Thoracic aorta (tissue), 2 donors: ENCODE data around the gene HPS4. TPM values are rescaled to one million over a fixed set of nuclear protein-coding genes. Genes with fewer than 3 reads are reported as not detected.

Experiments
- ATAC-seq: fragments of 150-250 bp; one replicate; pipeline ENCODE4 v1.8.0; 2017; ENCODE audit warnings: low read depth; ENCODE audit not compliant: insufficient number of reproducible peaks, low FRiP score
- DNase-seq: peaks from one replicate; pipeline ENCODE4 v3.0.0-alpha.2; 2020; ENCODE audit warnings: low spot score
- H3K27ac ChIP-seq, 2 donors: fragments of 200-600 bp; sonication (generic); 1 replicate in 1 of 2; 2 replicates in 1 of 2; pipeline ENCODE4 v1.5.1; 2016; ENCODE audit warnings: mild to moderate bottlenecking in 2 of 2, moderate library complexity in 2 of 2
- H3K27me3 ChIP-seq: fragments of 200-600 bp; sonication (generic); replicated peaks from 2 replicates; pipeline ENCODE4 v1.6.0; 2016; ENCODE audit warnings: mild to moderate bottlenecking; ENCODE audit not compliant: insufficient read depth
- H3K36me3 ChIP-seq: fragments of 200-600 bp; sonication (generic); one replicate; pipeline ENCODE4 v1.5.1; 2016
- H3K4me1 ChIP-seq, 2 donors: fragments of 200-600 bp; sonication (generic); 1 replicate in 1 of 2; 2 replicates in 1 of 2; pipeline versions ENCODE4 v1.5.1 to v1.6.0; 2016; ENCODE audit warnings: low read depth in 2 of 2, mild to moderate bottlenecking in 1 of 2; ENCODE audit not compliant: control insufficient read depth in 1 of 2
- H3K4me3 ChIP-seq: fragments of 200-600 bp; sonication (generic); 2 replicates; pipeline ENCODE4 v1.5.1; 2016; ENCODE audit warnings: mild to moderate bottlenecking
- H3K9me3 ChIP-seq: fragments of 200-600 bp; sonication (generic); 2 replicates; pipeline ENCODE4 v1.5.1; 2016
- total RNA-seq, 2 donors: library from RNA; depleted of rRNA; stranded (reverse); fragments of >200 nt; gene quantifications; one replicate each; pipeline versions ENCODE4 v1.1.0 to v1.2.3, GENCODE V29; 2016
- TF ChIP-seq, protein P1 (sequence below): fragments of 200-600 bp; sonication (generic); IDR thresholded peaks from one replicate; pipeline ENCODE4 v1.5.1; 2019; ENCODE audit warnings: antibody characterized with exemption

HPS4 gene
- total RNA-seq, 2 donors from 2014 or later: 26.5 to 27.8 TPM

GRCh38 chr22:26479043-26479791, 4.4 kb downstream of the HPS4 start:
- Histone ChIP-seq H3K4me1 (peaks cover 15 to 43% of the 10 kb centered on the region in 2 donors), H3K4me3 (peak overlapping the region; percentile 4), H3K27me3 (no peaks in the 10 kb centered on the region), H3K27ac (no peak overlapping the region), H3K36me3 (no peaks in the 10 kb centered on the region), H3K9me3 (no peaks in the 10 kb centered on the region)
- TF ChIP-seq, protein P1, sequence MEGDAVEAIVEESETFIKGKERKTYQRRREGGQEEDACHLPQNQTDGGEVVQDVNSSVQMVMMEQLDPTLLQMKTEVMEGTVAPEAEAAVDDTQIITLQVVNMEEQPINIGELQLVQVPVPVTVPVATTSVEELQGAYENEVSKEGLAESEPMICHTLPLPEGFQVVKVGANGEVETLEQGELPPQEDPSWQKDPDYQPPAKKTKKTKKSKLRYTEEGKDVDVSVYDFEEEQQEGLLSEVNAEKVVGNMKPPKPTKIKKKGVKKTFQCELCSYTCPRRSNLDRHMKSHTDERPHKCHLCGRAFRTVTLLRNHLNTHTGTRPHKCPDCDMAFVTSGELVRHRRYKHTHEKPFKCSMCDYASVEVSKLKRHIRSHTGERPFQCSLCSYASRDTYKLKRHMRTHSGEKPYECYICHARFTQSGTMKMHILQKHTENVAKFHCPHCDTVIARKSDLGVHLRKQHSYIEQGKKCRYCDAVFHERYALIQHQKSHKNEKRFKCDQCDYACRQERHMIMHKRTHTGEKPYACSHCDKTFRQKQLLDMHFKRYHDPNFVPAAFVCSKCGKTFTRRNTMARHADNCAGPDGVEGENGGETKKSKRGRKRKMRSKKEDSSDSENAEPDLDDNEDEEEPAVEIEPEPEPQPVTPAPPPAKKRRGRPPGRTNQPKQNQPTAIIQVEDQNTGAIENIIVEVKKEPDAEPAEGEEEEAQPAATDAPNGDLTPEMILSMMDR: no peak
- ATAC-seq (no peak), DNase-seq (no peak)

- Histone ChIP-seq H3K4me3 (no peak overlapping the region), H3K27ac (no peak overlapping the region), H3K4me1 (peaks cover 11 to 31% of the 10 kb centered on the region in 2 donors), H3K27me3 (no peaks in the 10 kb centered on the region), H3K9me3 (no peaks in the 10 kb centered on the region), H3K36me3 (peaks cover 10% of the 10 kb centered on the region)
- ATAC-seq (no peak), DNase-seq (no peak)
- TF ChIP-seq, protein P1: no peak
Measured at GRCh38 chr22:26477341-26477731, 6.2 kb downstream of the HPS4 start.

DNA sequence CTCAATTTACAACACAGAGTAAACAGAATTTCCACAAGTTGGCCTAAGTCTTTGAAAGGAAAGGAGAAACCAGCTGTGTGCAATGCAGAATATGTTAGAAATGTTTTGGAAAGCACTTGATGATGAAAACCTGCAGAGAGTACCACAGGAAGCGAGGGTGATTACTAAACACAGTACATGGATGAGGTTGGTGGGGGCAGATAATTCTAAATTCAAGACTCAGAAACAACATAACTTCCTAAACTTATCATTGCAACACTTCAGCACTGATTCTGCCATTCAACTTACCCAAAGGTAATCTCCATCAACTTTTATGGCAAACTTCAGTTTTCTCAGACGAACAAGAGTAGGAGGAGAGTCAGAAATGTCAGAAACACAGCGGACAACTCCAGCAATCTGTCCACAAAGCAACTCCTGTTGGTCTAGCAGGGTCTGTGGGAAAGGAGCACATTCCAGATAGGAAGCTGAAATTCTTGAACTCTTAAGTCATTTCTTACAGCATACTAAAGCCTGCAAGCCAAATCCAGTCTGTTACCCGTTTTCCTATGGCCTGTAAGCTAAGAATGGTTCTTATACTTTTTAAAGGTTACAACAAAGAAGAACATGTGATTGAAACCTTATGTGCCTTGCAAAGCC, 6.8 kb downstream of the HPS4 start:
- Histone ChIP-seq H3K27ac (no peak overlapping the region), H3K27me3 (no peaks in the 10 kb centered on the region), H3K4me3 (no peak overlapping the region), H3K36me3 (peaks cover 15% of the 10 kb centered on the region), H3K9me3 (no peaks in the 10 kb centered on the region), H3K4me1 (peaks cover 11 to 26% of the 10 kb centered on the region in 2 donors)
- DNase-seq: no peak
- TF ChIP-seq, protein P1: no peak
- ATAC-seq: no peak

- Histone ChIP-seq H3K4me3 (no peak overlapping the region), H3K9me3 (no peaks in the 10 kb centered on the region), H3K27ac (no peak overlapping the region), H3K36me3 (peaks cover 36% of the 10 kb centered on the region), H3K4me1 (peaks cover 0 to 6% of the 10 kb centered on the region in 2 donors), H3K27me3 (no peaks in the 10 kb centered on the region)
- DNase-seq (no peak), ATAC-seq (no peak)
- TF ChIP-seq, protein P1: no peak
Measured at GRCh38 chr22:26474682-26475081, 8.9 kb downstream of the HPS4 start.

GRCh38 chr22:26471522-26471921, 12.1 kb downstream of the HPS4 start:
- no peak overlapping the region for H3K4me3 ChIP-seq
- no peaks in the 10 kb centered on the region for H3K9me3 ChIP-seq
- H3K27me3 ChIP-seq: no peaks in the 10 kb centered on the region
- no peak overlapping the region for H3K27ac ChIP-seq
- ATAC-seq (no peak), DNase-seq (no peak)
- TF ChIP-seq, protein P1: no peak
- H3K4me1 ChIP-seq: no peaks in the 10 kb centered on the region
- H3K36me3 ChIP-seq: peaks cover 56% of the 10 kb centered on the region
